GM12878 (cell line): Measurements from ENCODE around the gene PPP6R1. TPM values are rescaled to one million over a fixed set of nuclear protein-coding genes. Genes with fewer than 3 reads are reported as not detected.

Experiments
- microRNA-seq: library from miRNA; unstranded; fragments of <30 nt; microRNA quantifications from one replicate; pipeline ENCODE4, GENCODE V29; 2018
- polyA plus RNA-seq, 11 experiments: library from polyadenylated mRNA; depleted of rRNA in 4 of 11; unstranded in 6 of 11; stranded (reverse) in 5 of 11; fragments of >200 nt; fragmentation: Nextera tagmentation in 4 of 11; fragmentation: Illumina TruSeq in 1 of 11; extraction: Ambion mirVana in 4 of 11; extraction: Trizol in 1 of 11; gene quantifications; 1 replicate in 1 of 11; 2 replicates in 10 of 11; pipeline versions ENCODE4 v1.2.1 to v1.2.3, GENCODE V29; 2011 to 2016; ENCODE audit warnings: inconsistent platforms in 2 of 11, missing spikeins in 2 of 11, low read depth in 1 of 11
- small RNA-seq: library from RNA; depleted of rRNA; stranded (forward); fragments of <200 nt; gene quantifications from one replicate; pipeline ENCODE3, GENCODE V24; 2014
- total RNA-seq, 4 experiments: library from RNA; depleted of rRNA in 3 of 4; stranded (reverse); fragments of >200 nt in 3 of 4; fragmentation: Illumina TruSeq in 1 of 4; extraction: Trizol in 1 of 4; gene quantifications; 2 replicates each; pipeline versions ENCODE4 v1.2.1 to v1.2.3, GENCODE V29; 2013 to 2021

The PPP6R1 gene
- total and polyA plus RNA-seq, 10 of the 15 experiments (the other 5 are each of a cell fraction or from before 2014, with no cell fraction given) = 0.80 to 173 (median 63.7) TPM

Small RNAs within 50 kb of the gene (microRNA-seq; reads per million reads assigned to microRNA genes)
- 1.5 reads per million for gene MIR6802
- 2.1 reads per million, percentile 6 among the genes with 10 or more reads in this experiment for gene MIR6803
- gene MIR6804 = 2.1 reads per million, percentile 6 among the genes with 10 or more reads in this experiment

Small RNAs within 50 kb of the gene (small RNA-seq; reads per million reads assigned to genes)
- 0.16 reads per million for gene MIR6802
- not detected for gene MIR6803
- 0.27 reads per million for gene MIR6804

Other genes with a start within 250 kb of the PPP6R1 start
Only the 7 nearest of the 27 such genes appear.
- not detected in 2 replicates for gene SYT5, start 78.7 kb downstream of the PPP6R1 start, total RNA-seq (2014; rRNA removed)
- not detected in 2 replicates for gene SYT5, start 78.7 kb downstream of the PPP6R1 start, total RNA-seq (2014; rRNA removed; fragmentation: Illumina TruSeq; extraction: Trizol)
- gene SYT5, start 78.7 kb downstream of the PPP6R1 start, total RNA-seq (2021) = not detected in 2 replicates
- gene SYT5, start 78.7 kb downstream of the PPP6R1 start, polyA plus RNA-seq (2011; rRNA removed) = 0.26 TPM in 1 of 2 replicates, not detected in the other
- not detected in 2 replicates for gene SYT5, start 78.7 kb downstream of the PPP6R1 start, polyA plus RNA-seq (2014; fragmentation: Illumina TruSeq; extraction: Trizol)
- not detected for gene SYT5, start 78.7 kb downstream of the PPP6R1 start, polyA plus RNA-seq (2014; fragmentation: Nextera tagmentation; extraction: Ambion mirVana)
- 0.09 and 0.79 TPM in 2 replicates for gene SYT5, start 78.7 kb downstream of the PPP6R1 start, polyA plus RNA-seq (2014; rRNA removed)
- gene SYT5, start 78.7 kb downstream of the PPP6R1 start, polyA plus RNA-seq (2016; fragmentation: Nextera tagmentation; extraction: Ambion mirVana) = under 1 TPM in 1 of 2 experiments, not detected in 1; 0.04 TPM
- gene PTPRH, start 49.5 kb downstream of the PPP6R1 start, total RNA-seq (2014; rRNA removed) = not detected in 2 replicates
- gene PTPRH, start 49.5 kb downstream of the PPP6R1 start, total RNA-seq (2014; rRNA removed; fragmentation: Illumina TruSeq; extraction: Trizol) = not detected in 2 replicates
- 0.08 and 0.13 TPM in 2 replicates for gene PTPRH, start 49.5 kb downstream of the PPP6R1 start, total RNA-seq (2021)
- not detected in 2 replicates for gene PTPRH, start 49.5 kb downstream of the PPP6R1 start, polyA plus RNA-seq (2011; rRNA removed)
- gene PTPRH, start 49.5 kb downstream of the PPP6R1 start, polyA plus RNA-seq (2014; fragmentation: Illumina TruSeq; extraction: Trizol) = not detected in 2 replicates
- not detected for gene PTPRH, start 49.5 kb downstream of the PPP6R1 start, polyA plus RNA-seq (2014; fragmentation: Nextera tagmentation; extraction: Ambion mirVana)
- not detected in 2 replicates for gene PTPRH, start 49.5 kb downstream of the PPP6R1 start, polyA plus RNA-seq (2014; rRNA removed)
- not detected for gene PTPRH, start 49.5 kb downstream of the PPP6R1 start, polyA plus RNA-seq (2016; fragmentation: Nextera tagmentation; extraction: Ambion mirVana)
- gene TMEM86B, start 30.3 kb downstream of the PPP6R1 start, total RNA-seq (2014; rRNA removed) = 3.4 and 3.8 TPM in 2 replicates
- 1.1 and 1.6 TPM in 2 replicates for gene TMEM86B, start 30.3 kb downstream of the PPP6R1 start, total RNA-seq (2014; rRNA removed; fragmentation: Illumina TruSeq; extraction: Trizol)
- gene TMEM86B, start 30.3 kb downstream of the PPP6R1 start, total RNA-seq (2021) = 6.6 and 8.3 TPM in 2 replicates
- gene TMEM86B, start 30.3 kb downstream of the PPP6R1 start, polyA plus RNA-seq (2011; rRNA removed) = 0.49 and 1.5 TPM in 2 replicates
- gene TMEM86B, start 30.3 kb downstream of the PPP6R1 start, polyA plus RNA-seq (2014; fragmentation: Illumina TruSeq; extraction: Trizol) = 0.70 and 1.8 TPM in 2 replicates
- 1 to 10 TPM in 1 of 2 experiments, under 1 TPM in 1; 0.26 to 1.2 TPM for gene TMEM86B, start 30.3 kb downstream of the PPP6R1 start, polyA plus RNA-seq (2014; fragmentation: Nextera tagmentation; extraction: Ambion mirVana)
- gene TMEM86B, start 30.3 kb downstream of the PPP6R1 start, polyA plus RNA-seq (2014; rRNA removed) = 9.1 and 10.6 TPM in 2 replicates
- 1 to 10 TPM; 1.7 to 1.9 TPM for gene TMEM86B, start 30.3 kb downstream of the PPP6R1 start, polyA plus RNA-seq (2016; fragmentation: Nextera tagmentation; extraction: Ambion mirVana)
- gene HSPBP1, start 21.1 kb upstream of the PPP6R1 start, total RNA-seq (2014; rRNA removed) = 21.4 and 31.5 TPM in 2 replicates
- 11.9 and 12.3 TPM in 2 replicates for gene HSPBP1, start 21.1 kb upstream of the PPP6R1 start, total RNA-seq (2014; rRNA removed; fragmentation: Illumina TruSeq; extraction: Trizol)
- 35.5 and 35.9 TPM in 2 replicates for gene HSPBP1, start 21.1 kb upstream of the PPP6R1 start, total RNA-seq (2021)
- 6.3 and 18.3 TPM in 2 replicates for gene HSPBP1, start 21.1 kb upstream of the PPP6R1 start, polyA plus RNA-seq (2011; rRNA removed)
- 1.2 and 7.2 TPM in 2 replicates for gene HSPBP1, start 21.1 kb upstream of the PPP6R1 start, polyA plus RNA-seq (2014; fragmentation: Illumina TruSeq; extraction: Trizol)
- gene HSPBP1, start 21.1 kb upstream of the PPP6R1 start, polyA plus RNA-seq (2014; fragmentation: Nextera tagmentation; extraction: Ambion mirVana) = 1 to 10 TPM in 1 of 2 experiments, under 1 TPM in 1; 0.18 to 1.3 TPM
- gene HSPBP1, start 21.1 kb upstream of the PPP6R1 start, polyA plus RNA-seq (2014; rRNA removed) = 27.7 and 39.0 TPM in 2 replicates
- gene HSPBP1, start 21.1 kb upstream of the PPP6R1 start, polyA plus RNA-seq (2016; fragmentation: Nextera tagmentation; extraction: Ambion mirVana) = 10 to 100 TPM; 77.0 to 83.3 TPM
- 0.23 TPM in 1 of 2 replicates, not detected in the other for gene BRSK1, start 25.0 kb upstream of the PPP6R1 start, total RNA-seq (2014; rRNA removed)
- gene BRSK1, start 25.0 kb upstream of the PPP6R1 start, total RNA-seq (2014; rRNA removed; fragmentation: Illumina TruSeq; extraction: Trizol) = not detected in 2 replicates
- 0.33 and 0.53 TPM in 2 replicates for gene BRSK1, start 25.0 kb upstream of the PPP6R1 start, total RNA-seq (2021)
- 0.43 and 0.76 TPM in 2 replicates for gene BRSK1, start 25.0 kb upstream of the PPP6R1 start, polyA plus RNA-seq (2011; rRNA removed)
- 0.03 TPM in 1 of 2 replicates, not detected in the other for gene BRSK1, start 25.0 kb upstream of the PPP6R1 start, polyA plus RNA-seq (2014; fragmentation: Illumina TruSeq; extraction: Trizol)
- not detected for gene BRSK1, start 25.0 kb upstream of the PPP6R1 start, polyA plus RNA-seq (2014; fragmentation: Nextera tagmentation; extraction: Ambion mirVana)
- gene BRSK1, start 25.0 kb upstream of the PPP6R1 start, polyA plus RNA-seq (2014; rRNA removed) = 0.26 TPM in 1 of 2 replicates, not detected in the other
- under 1 TPM in 1 of 2 experiments, not detected in 1; 0.25 TPM for gene BRSK1, start 25.0 kb upstream of the PPP6R1 start, polyA plus RNA-seq (2016; fragmentation: Nextera tagmentation; extraction: Ambion mirVana)
- not detected in 2 replicates for gene TMEM150B, start 66.3 kb upstream of the PPP6R1 start, total RNA-seq (2014; rRNA removed)
- not detected in 2 replicates for gene TMEM150B, start 66.3 kb upstream of the PPP6R1 start, total RNA-seq (2014; rRNA removed; fragmentation: Illumina TruSeq; extraction: Trizol)
- 0.23 TPM in 1 of 2 replicates, not detected in the other for gene TMEM150B, start 66.3 kb upstream of the PPP6R1 start, total RNA-seq (2021)
- not detected in 2 replicates for gene TMEM150B, start 66.3 kb upstream of the PPP6R1 start, polyA plus RNA-seq (2011; rRNA removed)
- gene TMEM150B, start 66.3 kb upstream of the PPP6R1 start, polyA plus RNA-seq (2014; fragmentation: Illumina TruSeq; extraction: Trizol) = not detected in 2 replicates
- not detected for gene TMEM150B, start 66.3 kb upstream of the PPP6R1 start, polyA plus RNA-seq (2014; fragmentation: Nextera tagmentation; extraction: Ambion mirVana)
- gene TMEM150B, start 66.3 kb upstream of the PPP6R1 start, polyA plus RNA-seq (2014; rRNA removed) = 0.09 TPM in 1 of 2 replicates, not detected in the other
- gene TMEM150B, start 66.3 kb upstream of the PPP6R1 start, polyA plus RNA-seq (2016; fragmentation: Nextera tagmentation; extraction: Ambion mirVana) = under 1 TPM; 0.16 to 0.19 TPM
- 6.8 and 7.7 TPM in 2 replicates for gene KMT5C, start 80.9 kb upstream of the PPP6R1 start, total RNA-seq (2014; rRNA removed)
- gene KMT5C, start 80.9 kb upstream of the PPP6R1 start, total RNA-seq (2014; rRNA removed; fragmentation: Illumina TruSeq; extraction: Trizol) = 2.4 and 3.7 TPM in 2 replicates
- gene KMT5C, start 80.9 kb upstream of the PPP6R1 start, total RNA-seq (2021) = 13.2 and 15.8 TPM in 2 replicates
- gene KMT5C, start 80.9 kb upstream of the PPP6R1 start, polyA plus RNA-seq (2011; rRNA removed) = 5.7 and 9.3 TPM in 2 replicates
- gene KMT5C, start 80.9 kb upstream of the PPP6R1 start, polyA plus RNA-seq (2014; fragmentation: Illumina TruSeq; extraction: Trizol) = 1.3 and 2.3 TPM in 2 replicates
- gene KMT5C, start 80.9 kb upstream of the PPP6R1 start, polyA plus RNA-seq (2014; fragmentation: Nextera tagmentation; extraction: Ambion mirVana) = under 1 TPM in 1 of 2 experiments, not detected in 1; 0.20 TPM
- 10.5 and 11.9 TPM in 2 replicates for gene KMT5C, start 80.9 kb upstream of the PPP6R1 start, polyA plus RNA-seq (2014; rRNA removed)
- gene KMT5C, start 80.9 kb upstream of the PPP6R1 start, polyA plus RNA-seq (2016; fragmentation: Nextera tagmentation; extraction: Ambion mirVana) = 1 to 10 TPM; 4.1 to 4.3 TPM